Measurements from ENCODE around the gene ERICH4.
"Not testable (repeated sequence)": the region's sequence is repeated elsewhere in the genome, so short reads cannot be mapped to it uniquely, and the experiment has no call there.

Gene ERICH4

DNA sequence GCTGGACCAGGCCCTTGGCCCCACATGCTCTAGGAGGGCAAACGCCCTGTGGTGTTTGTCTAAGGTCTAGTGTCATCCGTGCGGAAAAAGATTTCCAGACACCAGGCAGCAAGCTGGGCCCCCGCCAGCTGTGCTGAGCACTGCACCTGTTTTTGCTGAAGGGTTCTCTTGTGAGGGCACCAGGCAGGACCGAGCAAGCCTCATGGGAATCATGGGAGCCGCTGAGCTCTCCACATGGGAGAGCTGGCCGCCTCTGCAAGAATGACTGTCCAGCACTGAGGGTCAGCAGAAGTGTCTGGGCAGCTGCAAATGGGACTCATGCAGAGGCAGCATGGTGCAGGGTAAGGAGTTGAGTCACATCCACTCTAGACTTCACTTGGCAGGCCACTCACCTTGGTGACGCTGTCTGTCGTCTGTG lies 27.8 kb upstream of the ERICH4 start:
- DNase-seq: peak; percentile 36

DNA sequence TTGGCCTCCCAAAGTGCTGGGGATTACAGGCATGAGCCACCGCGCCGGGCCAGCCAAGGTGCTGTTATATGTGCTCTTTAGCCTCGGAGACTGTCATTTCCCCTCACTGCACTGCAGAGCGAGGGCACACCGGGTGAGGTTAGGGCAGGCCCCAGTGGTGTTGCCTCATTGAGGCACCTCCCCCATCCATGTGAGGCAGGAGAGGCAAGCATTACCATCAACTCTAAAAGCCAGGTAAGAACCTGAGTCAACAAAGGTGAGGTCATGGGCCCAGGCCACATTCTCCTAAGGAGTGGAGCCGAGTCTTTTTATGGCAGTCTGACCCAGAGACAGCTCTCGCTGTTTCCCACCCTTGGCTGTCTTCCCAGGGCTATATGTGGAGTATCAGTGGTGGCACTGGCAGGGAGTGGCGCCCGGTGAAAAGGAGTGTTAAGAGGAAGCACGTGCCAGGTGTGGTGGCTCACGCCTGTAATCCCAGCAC lies 26.7 kb upstream of the ERICH4 start:
- no peak for DNase-seq

DNA sequence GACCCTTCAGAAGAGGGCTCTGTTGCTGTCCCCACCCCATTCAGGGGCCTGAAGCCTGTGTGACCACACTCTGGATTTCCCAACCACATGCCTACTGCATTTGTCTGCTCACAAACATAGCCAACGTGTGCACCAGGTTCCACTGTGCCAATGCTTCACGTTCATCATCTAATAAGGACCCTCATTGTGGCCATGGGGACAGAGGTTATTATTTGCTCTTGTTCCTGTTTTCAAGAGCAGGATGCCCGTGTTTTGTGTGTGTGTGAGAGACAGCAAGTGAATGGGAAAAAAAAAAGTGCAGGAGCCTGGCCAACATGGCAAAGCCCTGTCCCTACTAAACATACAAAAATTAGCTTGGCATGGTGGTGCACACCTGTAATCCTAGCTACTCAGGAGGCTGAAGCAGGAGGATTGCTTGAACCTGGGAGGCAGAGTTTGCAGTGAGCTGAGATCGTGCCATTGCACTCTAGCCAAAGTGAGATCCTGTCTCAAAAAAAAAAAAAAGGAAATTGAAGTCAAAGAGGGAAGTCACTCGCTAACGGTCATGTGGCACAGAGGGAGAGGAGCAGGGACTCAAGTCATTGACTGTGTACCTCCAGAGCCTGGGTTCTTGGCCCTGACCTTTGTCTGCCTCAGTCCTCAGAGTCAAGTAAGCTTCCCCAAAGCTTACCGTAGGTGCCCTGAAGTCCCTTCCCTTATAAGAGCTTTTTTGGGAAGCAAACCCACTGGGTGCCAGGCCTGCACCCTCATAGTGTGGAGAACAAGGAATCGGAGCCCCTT lies 22.7 kb upstream of the ERICH4 start:
- no peak for DNase-seq

DNA sequence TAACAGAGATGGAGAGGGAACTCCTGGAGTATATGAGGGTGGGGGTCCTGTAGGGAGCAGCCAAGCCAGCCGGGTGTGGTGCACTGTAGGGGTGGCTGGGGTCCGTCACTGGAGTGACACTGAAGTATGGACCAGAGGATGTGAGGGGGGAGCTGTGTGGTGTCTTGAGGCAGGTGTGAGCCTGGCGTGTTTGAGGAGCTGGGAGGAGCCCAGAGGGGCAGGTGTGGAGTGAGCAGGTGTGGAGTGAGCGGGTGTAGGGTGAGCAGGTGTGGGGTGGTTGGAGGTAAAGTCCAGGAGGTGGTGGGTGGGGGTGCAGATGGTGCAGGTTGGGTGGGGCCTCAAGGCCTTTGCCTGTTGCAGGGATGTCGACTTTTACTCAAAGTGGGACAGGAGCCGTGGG lies 21.6 kb upstream of the ERICH4 start:
- DNase-seq: no peak

DNA sequence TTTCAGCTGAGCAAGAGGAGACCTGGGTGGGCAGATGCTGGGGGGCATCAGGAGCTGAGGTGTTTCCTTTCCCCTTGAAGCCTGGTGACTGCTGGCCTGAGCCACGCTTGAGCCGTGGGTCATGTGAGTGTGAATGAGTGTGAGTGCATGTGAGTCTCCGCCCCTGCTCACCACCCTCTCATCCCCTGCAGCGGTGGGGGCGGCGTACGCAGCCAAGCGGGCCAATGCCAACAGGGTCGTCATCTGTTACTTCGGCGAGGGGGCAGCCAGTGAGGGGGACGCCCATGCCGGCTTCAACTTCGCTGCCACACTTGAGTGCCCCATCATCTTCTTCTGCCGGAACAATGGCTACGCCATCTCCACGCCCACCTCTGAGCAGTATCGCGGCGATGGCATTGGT lies 21.0 kb upstream of the ERICH4 start:
- no peak for DNase-seq

DNA sequence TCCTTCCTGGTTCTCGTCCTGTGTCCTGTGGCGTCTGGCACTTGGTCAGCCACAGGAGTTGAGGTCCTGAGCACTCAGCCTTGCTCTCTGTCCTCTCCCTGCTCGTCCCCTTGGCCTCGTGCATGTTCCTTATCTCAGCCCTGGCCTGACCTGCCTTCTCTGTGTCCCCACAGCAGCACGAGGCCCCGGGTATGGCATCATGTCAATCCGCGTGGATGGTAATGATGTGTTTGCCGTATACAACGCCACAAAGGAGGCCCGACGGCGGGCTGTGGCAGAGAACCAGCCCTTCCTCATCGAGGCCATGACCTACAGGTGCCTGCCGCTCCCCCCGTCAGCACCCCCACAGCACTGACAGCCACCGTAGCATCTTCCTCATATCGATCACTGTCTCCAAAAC lies 20.5 kb upstream of the ERICH4 start:
- DNase-seq: no peak

DNA sequence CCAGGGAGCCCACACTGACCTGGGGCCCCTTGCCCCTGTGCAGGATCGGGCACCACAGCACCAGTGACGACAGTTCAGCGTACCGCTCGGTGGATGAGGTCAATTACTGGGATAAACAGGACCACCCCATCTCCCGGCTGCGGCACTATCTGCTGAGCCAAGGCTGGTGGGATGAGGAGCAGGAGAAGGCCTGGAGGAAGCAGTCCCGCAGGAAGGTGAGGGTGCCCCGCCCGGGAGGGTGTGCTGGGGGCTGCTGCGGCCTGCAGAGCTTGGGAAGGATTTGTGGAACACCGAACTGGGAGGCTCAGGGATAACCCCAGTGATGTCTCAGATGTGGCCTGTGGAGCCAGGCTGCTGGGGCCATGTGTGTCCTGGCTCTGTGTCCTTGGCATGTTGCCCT lies 20.0 kb upstream of the ERICH4 start:
- DNase-seq: no peak

DNA sequence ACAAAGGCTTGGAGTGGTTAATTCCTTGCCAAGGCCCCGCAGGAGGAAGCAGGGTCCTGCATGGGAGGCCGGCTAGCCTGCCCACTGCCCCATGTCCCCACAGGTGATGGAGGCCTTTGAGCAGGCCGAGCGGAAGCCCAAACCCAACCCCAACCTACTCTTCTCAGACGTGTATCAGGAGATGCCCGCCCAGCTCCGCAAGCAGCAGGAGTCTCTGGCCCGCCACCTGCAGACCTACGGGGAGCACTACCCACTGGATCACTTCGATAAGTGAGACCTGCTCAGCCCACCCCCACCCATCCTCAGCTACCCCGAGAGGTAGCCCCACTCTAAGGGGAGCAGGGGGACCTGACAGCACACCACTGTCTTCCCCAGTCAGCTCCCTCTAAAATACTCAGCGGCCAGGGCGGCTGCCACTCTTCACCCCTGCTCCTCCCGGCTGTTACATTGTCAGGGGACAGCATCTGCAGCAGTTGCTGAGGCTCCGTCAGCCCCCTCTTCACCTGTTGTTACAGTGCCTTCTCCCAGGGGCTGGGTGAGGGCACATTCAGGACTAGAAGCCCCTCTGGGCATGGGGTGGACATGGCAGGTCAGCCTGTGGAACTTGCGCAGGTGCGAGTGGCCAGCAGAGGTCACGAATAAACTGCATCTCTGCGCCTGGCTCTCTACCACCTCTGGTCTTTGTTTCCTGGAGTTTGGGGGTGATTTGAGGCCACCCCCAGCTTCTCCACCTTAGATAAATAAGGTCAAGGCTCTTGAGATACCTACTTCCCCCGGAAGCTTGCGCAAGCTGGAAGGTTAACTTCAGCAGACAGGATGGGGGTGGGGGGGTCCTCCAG lies 18.4 kb upstream of the ERICH4 start:
- no peak for DNase-seq

DNA sequence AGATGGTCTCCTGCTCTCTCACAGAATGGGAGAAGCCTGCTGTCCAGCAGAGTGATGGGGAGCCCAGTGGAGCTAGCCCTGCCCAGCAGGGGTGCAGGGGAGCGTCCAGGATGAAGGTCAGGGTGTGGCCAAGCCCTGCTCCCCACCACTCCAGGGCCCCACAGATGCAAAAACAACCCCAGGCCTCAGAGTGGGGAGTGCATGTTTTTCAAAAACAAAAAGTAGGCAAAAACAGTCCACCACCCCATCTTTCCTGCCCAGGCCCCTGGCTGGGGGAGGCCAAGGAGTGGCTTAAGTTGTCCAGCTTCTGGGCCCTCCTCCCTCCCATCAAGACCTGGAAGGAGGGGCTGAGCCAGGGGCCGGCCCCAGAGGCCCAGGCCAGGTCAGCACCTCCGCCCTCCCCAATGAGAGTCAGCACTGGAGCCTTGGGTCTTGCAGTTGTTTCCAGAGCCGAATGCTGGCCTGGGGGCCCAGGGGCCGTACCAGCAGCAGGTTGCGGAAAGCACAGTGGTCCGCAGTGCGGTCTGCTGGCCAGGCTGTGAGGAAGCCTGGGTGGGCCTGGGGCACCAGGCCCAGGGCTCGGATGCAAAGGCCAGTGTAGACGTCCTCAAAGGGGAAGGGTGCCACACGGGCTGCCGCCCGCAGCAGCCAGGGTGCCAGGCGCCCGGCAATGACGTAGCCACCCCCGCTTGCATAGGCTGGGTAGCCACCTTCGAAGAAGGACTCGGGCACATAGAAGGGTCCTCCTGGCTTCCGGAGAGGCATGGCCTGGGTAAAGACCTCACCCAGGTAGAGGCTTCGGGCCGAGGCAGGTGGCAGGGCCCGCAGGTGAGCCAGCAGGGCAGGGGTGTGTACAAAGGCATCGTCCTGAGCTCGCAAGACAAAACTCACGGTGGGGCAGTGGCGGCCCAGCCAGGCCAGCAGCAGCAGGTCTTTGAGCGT lies 17.5 kb upstream of the ERICH4 start:
- no peak for DNase-seq

DNA sequence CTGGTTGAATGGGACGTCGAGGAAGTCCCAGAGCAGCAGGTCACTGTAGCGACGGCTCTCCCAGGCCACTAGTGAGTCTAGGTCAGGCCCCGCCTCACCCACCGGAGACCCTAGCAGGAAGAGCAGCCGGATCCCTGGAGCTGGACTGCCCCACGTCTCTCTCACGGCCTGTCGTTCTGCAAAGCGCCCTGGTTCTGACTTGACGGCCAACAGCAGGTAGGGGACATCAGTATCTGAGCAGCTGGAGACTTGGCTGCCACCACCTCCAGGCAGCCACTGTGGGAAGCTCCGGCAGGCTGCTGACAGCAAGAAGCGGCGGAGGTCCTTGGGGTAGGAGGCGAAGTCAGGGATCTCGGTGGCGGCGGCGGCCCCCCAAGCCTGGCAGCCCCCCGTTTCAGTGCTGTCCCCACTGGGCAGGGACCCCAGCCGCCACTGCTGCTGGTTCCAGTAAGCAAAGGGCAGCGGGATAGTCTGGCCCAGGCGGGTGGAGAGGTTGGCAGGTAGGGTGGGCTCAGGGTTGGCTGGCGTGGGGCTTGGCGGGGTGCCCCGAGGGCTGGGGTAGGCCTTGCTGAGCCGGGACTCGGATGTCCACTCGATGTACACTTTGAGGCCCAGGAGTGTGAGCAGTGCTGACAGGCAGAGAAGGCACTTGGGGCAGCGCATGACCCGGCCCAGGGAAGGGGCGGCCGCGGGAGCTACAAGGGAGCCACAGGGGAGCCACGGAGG lies 16.7 kb upstream of the ERICH4 start:
- no peak for DNase-seq

DNA sequence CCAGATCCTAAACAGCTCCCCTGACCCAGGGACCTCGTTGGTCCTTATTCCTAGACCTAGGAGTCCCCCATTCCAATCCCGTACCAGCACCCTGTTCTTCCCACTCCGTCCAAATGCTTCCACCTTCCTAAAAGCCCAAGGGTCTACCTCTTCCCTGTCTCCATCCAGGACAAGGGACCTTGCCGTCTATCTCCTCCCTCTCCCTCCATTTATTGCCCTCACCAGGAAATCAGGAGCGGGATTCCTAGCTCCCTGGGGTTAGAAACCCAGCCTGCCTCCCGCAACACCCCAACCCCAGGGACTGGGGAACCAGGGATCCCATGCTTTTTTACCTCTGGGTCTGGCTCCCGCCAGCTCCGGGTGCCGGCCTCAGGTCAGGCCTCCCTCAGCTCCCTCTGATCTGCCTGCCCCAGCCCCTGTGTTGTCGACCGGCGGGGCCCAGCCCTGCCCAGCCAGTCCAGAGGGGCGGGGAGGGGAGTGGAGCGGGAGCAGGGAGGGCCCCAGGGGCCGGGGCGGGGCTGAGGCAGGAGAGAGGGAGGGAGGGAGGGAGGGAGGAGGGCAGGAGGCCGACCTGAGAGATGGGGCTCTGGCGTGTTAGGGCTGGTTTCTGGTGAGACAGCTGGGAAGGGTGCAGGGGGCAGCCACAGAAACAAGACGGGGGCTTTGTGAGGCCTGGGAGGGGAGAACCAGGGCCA lies 15.9 kb upstream of the ERICH4 start, which contains the start of gene B3GNT8:
Gene B3GNT8 (minus strand): TSS at position 423 of the 695 bp plus-strand sequence. CDS start 596 bp downstream, outside the sequence.
- peak; percentile 76 for DNase-seq

DNA sequence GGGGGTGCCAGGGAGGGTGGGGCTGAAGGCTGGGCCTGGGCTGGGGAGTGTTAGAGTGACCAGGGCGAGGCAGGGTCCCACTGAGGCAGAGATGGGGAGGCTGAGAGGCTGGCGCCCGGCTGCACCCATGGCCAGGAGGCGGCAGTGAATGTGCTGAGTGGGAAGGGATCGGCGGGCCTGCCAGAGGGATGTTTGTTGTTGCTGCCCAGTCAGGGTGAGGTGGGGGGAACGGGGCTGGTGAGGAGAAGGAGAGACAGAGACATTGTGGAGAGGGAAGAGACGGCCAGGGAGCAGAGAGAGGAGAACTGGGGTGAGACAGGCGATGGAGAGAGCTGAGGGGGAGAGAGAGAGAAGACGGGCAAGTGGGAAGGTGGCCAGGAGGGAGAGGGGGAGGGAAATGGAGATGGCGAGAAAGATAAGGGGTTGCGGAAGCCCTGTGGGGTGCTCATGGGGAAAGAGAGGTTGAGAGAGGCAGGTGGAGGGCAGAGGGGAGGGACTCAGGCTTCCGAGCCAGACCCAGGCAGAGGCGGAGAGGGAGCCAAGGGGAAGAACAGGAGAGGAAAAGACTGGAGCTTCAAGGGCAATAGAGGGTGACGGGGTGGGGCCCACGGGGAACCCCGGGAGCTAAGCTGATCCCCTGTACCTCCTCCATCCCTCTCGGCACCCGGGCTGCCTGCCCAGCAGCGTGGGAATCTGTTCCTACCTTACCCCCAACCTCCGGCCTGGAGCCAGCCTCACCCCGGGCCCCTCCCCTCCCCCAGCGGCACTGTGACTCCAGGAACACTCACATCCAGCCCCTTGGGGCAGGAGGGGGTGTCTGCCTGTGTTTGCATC lies 15.1 kb upstream of the ERICH4 start:
- peak; percentile 55 for DNase-seq

DNA sequence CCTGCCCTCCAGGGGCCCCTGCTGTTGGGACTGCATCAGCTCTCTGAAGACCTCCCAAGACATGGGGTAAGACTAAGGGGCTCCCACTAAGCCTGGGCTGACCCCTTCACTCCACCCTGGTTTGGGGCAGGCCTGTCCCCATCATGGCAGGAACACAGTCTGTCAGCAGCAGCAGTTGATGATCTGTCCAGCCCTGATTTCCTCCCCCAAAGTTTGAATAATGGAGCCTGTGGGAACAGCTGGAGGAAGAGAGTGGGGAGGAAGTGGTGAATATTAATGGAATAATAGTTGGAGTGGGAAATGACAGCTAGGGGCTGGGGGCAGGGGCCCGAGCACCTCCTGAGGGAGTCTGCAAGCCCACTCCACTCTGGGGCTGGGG lies 14.5 kb upstream of the ERICH4 start:
- DNase-seq: no peak

DNA sequence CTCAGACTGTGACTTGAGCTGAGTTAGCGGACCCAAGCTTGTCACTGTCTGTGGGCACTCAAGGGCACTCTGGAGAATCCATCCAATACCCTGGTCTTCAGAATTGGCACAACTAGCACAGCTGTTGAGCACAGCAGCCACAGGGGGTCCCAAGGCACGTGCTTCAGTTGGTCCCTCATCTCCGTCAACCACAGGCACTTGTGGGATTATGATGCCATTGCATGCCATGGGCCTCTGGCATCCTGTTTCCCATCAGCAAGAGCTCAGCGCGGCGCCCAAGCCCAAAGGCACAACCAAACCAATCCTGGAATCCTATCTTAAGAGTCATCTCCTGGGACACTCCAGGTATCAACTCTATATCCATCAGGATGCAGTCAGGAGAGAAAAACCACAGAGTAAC lies 12.0 kb upstream of the ERICH4 start:
- DNase-seq: no peak

DNA sequence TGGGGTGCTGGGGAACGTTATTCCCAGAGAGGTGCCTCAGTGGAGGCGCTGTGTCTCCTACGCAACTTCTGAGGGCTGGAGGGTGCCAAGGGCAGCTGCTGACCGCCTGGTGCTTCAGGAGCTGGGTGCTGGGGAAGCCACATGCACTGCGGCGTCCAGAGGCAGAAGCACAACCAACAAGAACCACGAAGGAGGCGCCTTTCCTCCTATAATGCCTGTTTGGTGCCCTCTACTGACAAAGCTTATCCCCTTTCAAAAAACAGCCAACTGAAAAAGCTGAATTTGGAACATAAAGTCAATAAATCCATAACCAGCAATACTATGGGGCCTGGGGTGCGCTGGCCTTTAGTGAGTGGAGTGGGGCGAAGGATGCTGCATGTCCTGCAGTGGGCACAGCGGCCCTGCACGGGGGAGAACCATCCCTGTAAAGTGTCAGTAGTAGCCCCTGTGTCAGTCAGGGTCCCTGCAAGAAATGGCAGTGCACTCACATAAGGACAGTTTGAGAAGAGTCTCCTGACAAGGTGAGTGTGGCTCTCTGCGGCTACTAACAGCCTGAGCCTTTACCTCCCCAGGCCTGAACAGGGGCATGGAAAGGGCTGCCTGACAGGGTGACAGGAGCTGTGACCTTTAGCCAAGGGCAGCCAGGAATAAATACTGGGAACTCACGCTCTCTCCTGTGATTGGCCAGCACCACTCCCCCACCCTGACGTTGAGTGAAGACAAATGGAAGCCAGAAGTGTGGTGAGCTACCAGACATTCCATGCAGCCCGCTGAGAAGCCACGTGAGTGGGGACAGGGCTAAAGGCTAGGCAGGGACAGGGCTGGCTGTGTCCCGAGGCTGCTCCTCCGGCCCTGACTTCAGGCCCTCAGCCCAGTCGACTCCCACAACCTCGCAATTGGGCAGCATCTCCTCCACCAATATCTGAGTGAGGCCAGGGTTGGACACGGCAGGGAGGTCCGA lies 11.2 kb upstream of the ERICH4 start:
- no peak for DNase-seq

DNA sequence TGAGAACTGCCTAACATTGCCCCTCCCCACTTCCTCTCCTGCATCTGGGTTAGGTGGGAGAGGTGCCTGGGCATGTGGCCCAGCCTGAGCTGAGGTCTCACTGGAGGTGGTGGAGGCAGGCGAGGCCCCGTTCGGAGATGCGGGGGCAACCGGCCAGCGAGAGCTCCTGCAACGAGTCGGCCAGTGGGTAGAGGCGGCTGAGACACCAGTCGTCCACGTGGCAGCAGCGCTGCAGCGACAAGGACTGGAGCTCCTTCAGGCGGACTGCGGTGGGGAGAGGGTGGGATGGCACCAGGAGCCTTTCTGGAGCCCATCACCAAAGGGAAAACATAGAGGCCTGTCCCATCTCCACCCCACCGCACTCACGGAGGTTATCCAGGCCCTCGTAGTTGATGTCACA lies 9.8 kb upstream of the ERICH4 start:
- DNase-seq: no peak

DNA sequence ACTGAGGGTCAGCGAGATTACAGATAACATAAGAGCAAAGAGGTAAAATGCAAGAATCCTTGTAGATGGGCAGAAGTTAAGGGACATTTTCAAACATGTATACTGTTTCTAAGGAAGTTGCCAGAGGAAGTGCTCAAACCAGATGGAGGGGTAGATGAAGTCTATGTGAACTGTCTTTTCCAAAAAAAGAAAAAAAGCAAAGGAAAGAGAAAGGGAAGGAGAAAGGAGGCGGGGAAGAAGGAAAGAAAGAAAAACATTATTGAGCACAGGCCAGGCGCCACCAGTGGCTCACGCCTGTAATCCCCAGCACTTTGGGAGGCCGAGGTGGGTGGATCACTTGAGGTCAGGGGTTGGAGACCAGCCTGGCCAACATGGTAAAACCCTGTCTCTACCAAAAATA lies 8.5 kb upstream of the ERICH4 start:
- no peak for DNase-seq

DNA sequence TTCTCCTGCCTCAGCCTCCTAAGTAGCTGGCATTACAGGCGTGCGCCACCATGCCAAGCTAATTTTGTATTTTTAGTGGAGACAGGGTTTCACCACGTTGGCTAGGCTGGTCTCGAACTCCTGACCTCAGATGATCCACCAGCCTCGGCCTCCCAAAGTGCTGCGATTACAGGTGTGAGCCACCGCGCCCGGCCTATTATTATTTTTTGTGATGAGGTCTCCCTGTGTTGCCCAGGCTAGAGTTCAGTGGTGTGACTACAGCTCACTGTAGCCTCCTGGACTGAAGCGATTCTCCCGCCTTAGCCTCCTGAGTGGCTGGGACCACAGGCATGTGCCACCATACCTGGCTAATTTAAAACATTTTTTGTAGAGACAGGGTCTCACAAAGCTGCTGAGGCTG lies 7.6 kb upstream of the ERICH4 start:
- DNase-seq: not testable (repeated sequence)

DNA sequence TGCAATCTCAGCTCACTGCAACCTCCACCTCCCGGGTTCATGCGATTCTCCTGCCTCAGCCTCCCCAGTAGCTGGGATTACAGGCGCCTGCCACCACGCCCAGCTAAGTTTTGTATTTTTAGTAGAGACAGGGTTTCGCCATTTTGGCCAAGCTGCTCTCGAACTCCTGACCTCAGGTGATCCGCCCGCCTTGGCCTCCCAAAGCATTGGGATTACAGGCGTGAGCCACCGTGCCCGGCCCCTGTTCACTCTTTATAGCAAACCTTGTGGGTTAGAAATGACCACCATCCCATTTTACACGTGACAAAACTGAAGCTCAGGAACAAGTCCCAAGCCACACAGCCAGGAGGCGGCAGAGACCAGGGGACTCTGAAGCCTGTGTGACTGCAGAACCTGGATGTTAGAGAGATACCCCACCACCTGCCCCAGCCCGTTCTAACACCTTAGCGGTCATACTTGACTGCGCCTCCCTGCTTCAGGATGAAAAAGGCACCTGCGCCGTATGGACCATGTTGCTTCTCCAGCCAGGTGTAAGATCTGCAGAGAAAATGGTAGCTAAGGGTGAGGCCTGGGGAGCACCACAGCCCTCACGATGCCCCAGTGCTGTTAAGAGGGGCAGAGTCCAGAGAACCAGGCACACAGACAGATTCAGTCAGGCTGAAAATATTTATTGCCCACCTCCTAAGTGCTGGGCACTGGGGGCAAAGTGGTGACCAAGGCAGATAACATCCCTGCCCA lies 6.9 kb upstream of the ERICH4 start:
- no peak for DNase-seq
